ENCODE measurements around the gene TUBAL3. TPM values are rescaled to one million over a fixed set of nuclear protein-coding genes. Genes with fewer than 3 reads are reported as not detected.

TUBAL3 gene
- total RNA-seq, 1 experiment from 2014 or later = 0.19 TPM

DNA sequence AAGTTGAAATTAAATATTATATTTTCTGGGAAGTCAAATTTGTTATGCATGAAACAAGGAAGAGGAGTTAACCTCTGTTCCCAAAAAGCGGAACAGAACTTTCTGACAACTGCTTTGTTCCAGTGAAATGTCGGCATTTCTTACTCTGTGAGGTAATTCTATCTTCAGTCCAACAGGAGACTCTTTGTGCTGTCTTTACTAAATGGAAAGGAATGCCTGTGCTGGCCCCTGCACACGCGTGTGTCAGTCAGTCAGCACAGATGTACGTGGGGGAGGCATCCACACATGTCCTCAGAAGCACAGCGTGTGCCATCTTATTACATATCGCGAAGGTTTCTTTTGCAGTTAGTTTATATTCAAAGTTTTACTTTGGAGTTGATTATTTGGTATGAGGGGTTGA lies 45.2 kb upstream of the TUBAL3 start:
- no peak overlapping the region for H3K4me3 ChIP-seq (ENCODE audit: low read depth, low read length, poor library complexity, severe bottlenecking)
- DNase-seq (ENCODE audit: low spot score) = no peak
- H3K27me3 ChIP-seq (replicated peaks; ENCODE audit: insufficient read depth, low read depth, low read length, poor library complexity) = no peaks in the 10 kb centered on the region
- CTCF ChIA-PET = no interaction called here
- H3K27ac ChIP-seq (ENCODE audit: low read depth, low read length, poor library complexity, severe bottlenecking) = no peak overlapping the region
- H3K9me3 ChIP-seq (ENCODE audit: low read depth, low read length, poor library complexity, severe bottlenecking) = no peaks in the 10 kb centered on the region
- no TSS peak for BruUV-seq (replicated peaks)
- no peak for TF ChIP-seq EZH2 (IDR thresholded peaks at IDR 0.05; ENCODE audit: borderline replicate concordance, low read depth, low read length, poor library complexity, severe bottlenecking)
- TF ChIP-seq, protein P1, sequence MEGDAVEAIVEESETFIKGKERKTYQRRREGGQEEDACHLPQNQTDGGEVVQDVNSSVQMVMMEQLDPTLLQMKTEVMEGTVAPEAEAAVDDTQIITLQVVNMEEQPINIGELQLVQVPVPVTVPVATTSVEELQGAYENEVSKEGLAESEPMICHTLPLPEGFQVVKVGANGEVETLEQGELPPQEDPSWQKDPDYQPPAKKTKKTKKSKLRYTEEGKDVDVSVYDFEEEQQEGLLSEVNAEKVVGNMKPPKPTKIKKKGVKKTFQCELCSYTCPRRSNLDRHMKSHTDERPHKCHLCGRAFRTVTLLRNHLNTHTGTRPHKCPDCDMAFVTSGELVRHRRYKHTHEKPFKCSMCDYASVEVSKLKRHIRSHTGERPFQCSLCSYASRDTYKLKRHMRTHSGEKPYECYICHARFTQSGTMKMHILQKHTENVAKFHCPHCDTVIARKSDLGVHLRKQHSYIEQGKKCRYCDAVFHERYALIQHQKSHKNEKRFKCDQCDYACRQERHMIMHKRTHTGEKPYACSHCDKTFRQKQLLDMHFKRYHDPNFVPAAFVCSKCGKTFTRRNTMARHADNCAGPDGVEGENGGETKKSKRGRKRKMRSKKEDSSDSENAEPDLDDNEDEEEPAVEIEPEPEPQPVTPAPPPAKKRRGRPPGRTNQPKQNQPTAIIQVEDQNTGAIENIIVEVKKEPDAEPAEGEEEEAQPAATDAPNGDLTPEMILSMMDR (conservative IDR thresholded peaks at IDR 0.05; ENCODE audit: low read depth, low read length) = no peak
- H3K36me3 ChIP-seq (ENCODE audit: insufficient read depth, low read length, poor library complexity, severe bottlenecking) = peaks cover 35% of the 10 kb centered on the region
- H3K4me1 ChIP-seq (ENCODE audit: insufficient read depth, low read length, poor library complexity, severe bottlenecking) = peaks cover 16% of the 10 kb centered on the region
- intact Hi-C loops (cut with micrococcal nuclease; ENCODE audit: unreplicated experiment) = loop anchor here (10.0 kb wide), 2 partner anchors 425 to 955 kb away; no protein-coding TSS in a partner anchor
- POLR2A ChIA-PET (ENCODE audit: low non-redundant PET) = no interaction called here

GRCh38 chr10:5449227-5449626 lies 44.6 kb upstream of the TUBAL3 start:
- Histone ChIP-seq H3K4me1 (ENCODE audit: insufficient read depth, low read length, poor library complexity, severe bottlenecking) (peaks cover 16% of the 10 kb centered on the region), H3K4me3 (ENCODE audit: low read depth, low read length, poor library complexity, severe bottlenecking) (no peak overlapping the region), H3K27ac (ENCODE audit: low read depth, low read length, poor library complexity, severe bottlenecking) (no peak overlapping the region), H3K36me3 (ENCODE audit: insufficient read depth, low read length, poor library complexity, severe bottlenecking) (peaks cover 29% of the 10 kb centered on the region), H3K27me3 (replicated peaks; ENCODE audit: insufficient read depth, low read depth, low read length, poor library complexity) (no peaks in the 10 kb centered on the region), H3K9me3 (ENCODE audit: low read depth, low read length, poor library complexity, severe bottlenecking) (no peaks in the 10 kb centered on the region)
- no peak for DNase-seq (ENCODE audit: low spot score)
- ChIA-PET POLR2A (ENCODE audit: low non-redundant PET) (no interaction called here), CTCF (no interaction called here)
- intact Hi-C loops (cut with micrococcal nuclease; ENCODE audit: unreplicated experiment) = loop anchor here (10.0 kb wide), 2 partner anchors 426 to 956 kb away; no protein-coding TSS in a partner anchor
- BruUV-seq (replicated peaks) = no TSS peak
- no peak for TF ChIP-seq EZH2 (IDR thresholded peaks at IDR 0.05; ENCODE audit: borderline replicate concordance, low read depth, low read length, poor library complexity, severe bottlenecking)
- TF ChIP-seq, protein P1 (conservative IDR thresholded peaks at IDR 0.05; ENCODE audit: low read depth, low read length) = no peak

GRCh38 chr10:5448333-5449001 lies 43.8 kb upstream of the TUBAL3 start:
- ChIA-PET CTCF (no interaction called here), POLR2A (ENCODE audit: low non-redundant PET) (no interaction called here)
- Histone ChIP-seq H3K36me3 (ENCODE audit: insufficient read depth, low read length, poor library complexity, severe bottlenecking) (peaks cover 26% of the 10 kb centered on the region), H3K9me3 (ENCODE audit: low read depth, low read length, poor library complexity, severe bottlenecking) (no peaks in the 10 kb centered on the region), H3K4me1 (ENCODE audit: insufficient read depth, low read length, poor library complexity, severe bottlenecking) (peaks cover 16% of the 10 kb centered on the region), H3K4me3 (ENCODE audit: low read depth, low read length, poor library complexity, severe bottlenecking) (peak overlapping the region; percentile 42), H3K27ac (ENCODE audit: low read depth, low read length, poor library complexity, severe bottlenecking) (no peak overlapping the region), H3K27me3 (replicated peaks; ENCODE audit: insufficient read depth, low read depth, low read length, poor library complexity) (no peaks in the 10 kb centered on the region)
- DNase-seq (ENCODE audit: low spot score) = no peak
- no TSS peak for BruUV-seq (replicated peaks)
- intact Hi-C loops (cut with micrococcal nuclease; ENCODE audit: unreplicated experiment) = loop anchor here (10.0 kb wide), 2 partner anchors 426 to 956 kb away; no protein-coding TSS in a partner anchor
- no peak for TF ChIP-seq EZH2 (IDR thresholded peaks at IDR 0.05; ENCODE audit: borderline replicate concordance, low read depth, low read length, poor library complexity, severe bottlenecking)
- TF ChIP-seq, protein P1 (conservative IDR thresholded peaks at IDR 0.05; ENCODE audit: low read depth, low read length) = no peak

Measured in A673 (cell line).